OCI-LY1 (cell line): Measurements from ENCODE around the gene FAXC.
A peak's percentile ranks its signal among the peaks of the same experiment; 100 is the strongest.
"Not testable (repeated sequence)": the region's sequence is repeated elsewhere in the genome, so short reads cannot be mapped to it uniquely, and the experiment has no call there.

Experiments
- H2AFZ ChIP-seq: fragments of 200-600 bp; sonication (generic), shearing (Covaris generic); 2 replicates; pipeline ENCODE4 v1.6.0; 2014; ENCODE audit warnings: antibody characterized with exemption, mild to moderate bottlenecking, low read length
- H3F3A ChIP-seq: fragments of 200-600 bp; sonication (generic), shearing (Covaris generic); 2 replicates; pipeline ENCODE4 v1.6.0; 2014; ENCODE audit warnings: mild to moderate bottlenecking, antibody characterized with exemption, low read length, moderate library complexity; ENCODE audit not compliant: insufficient read depth
- H3K27ac ChIP-seq: fragments of 200-600 bp; sonication (generic); 2 replicates; pipeline ENCODE4 v1.5.1; 2014; ENCODE audit warnings: low read length, mixed run types, mild to moderate bottlenecking, low read depth; ENCODE audit not compliant: poor library complexity, severe bottlenecking
- H3K27me3 ChIP-seq: fragments of 200-600 bp; sonication (generic); 2 replicates; pipeline ENCODE4 v1.6.0; 2014; ENCODE audit warnings: antibody characterized with exemption, mild to moderate bottlenecking, low read length, moderate library complexity; ENCODE audit not compliant: insufficient read depth
- H3K36me3 ChIP-seq: fragments of 200-600 bp; sonication (generic); 2 replicates; pipeline ENCODE4 v1.6.1; 2014; ENCODE audit warnings: mild to moderate bottlenecking, antibody characterized with exemption, low read length, moderate library complexity, mixed read lengths; ENCODE audit not compliant: insufficient read depth
- H3K4me1 ChIP-seq: fragments of 200-600 bp; sonication (generic); 2 replicates; pipeline ENCODE4 v1.5.1; 2014; ENCODE audit warnings: mild to moderate bottlenecking, low read length, moderate library complexity; ENCODE audit not compliant: insufficient read depth, severe bottlenecking
- H3K4me2 ChIP-seq: fragments of 200-600 bp; sonication (generic), shearing (Covaris generic); 2 replicates; pipeline ENCODE4 v1.6.1; 2014; ENCODE audit warnings: low read length
- H3K4me3 ChIP-seq: fragments of 200-600 bp; sonication (generic); 2 replicates; pipeline ENCODE4 v1.5.1; 2014; ENCODE audit warnings: low read length, low read depth, mild to moderate bottlenecking, mixed read lengths; ENCODE audit not compliant: poor library complexity, severe bottlenecking
- H3K79me2 ChIP-seq: fragments of 200-600 bp; shearing (Covaris generic); 2 replicates; pipeline ENCODE4 v1.6.1; 2016; ENCODE audit warnings: mixed run types, low read length, mixed read lengths; ENCODE audit not compliant: insufficient read depth
- H3K9ac ChIP-seq: fragments of 200-600 bp; sonication (generic), shearing (Covaris generic); 2 replicates; pipeline ENCODE4 v1.6.1; 2014; ENCODE audit warnings: mild to moderate bottlenecking, low read length, mixed read lengths
- H3K9me2 ChIP-seq: fragments of 200-600 bp; sonication (generic), shearing (Covaris generic); 2 replicates; pipeline ENCODE4 v1.6.1; 2014; ENCODE audit warnings: low read depth, mild to moderate bottlenecking, low read length, mixed read lengths
- H3K9me3 ChIP-seq: fragments of 200-600 bp; shearing (Covaris generic); 2 replicates; pipeline ENCODE4 v1.6.1; 2014; ENCODE audit warnings: low read length, mixed read lengths
- H4K20me1 ChIP-seq: fragments of 200-600 bp; sonication (generic), shearing (Covaris generic); 2 replicates; pipeline ENCODE4 v1.6.0; 2016; ENCODE audit warnings: mild to moderate bottlenecking, low read length; ENCODE audit not compliant: insufficient read depth
- CTCF ChIP-seq: fragments of 200-600 bp; sonication (generic), shearing (Covaris generic); IDR thresholded peaks from 2 replicates; pipeline ENCODE4 v1.5.1; 2017; ENCODE audit warnings: mild to moderate bottlenecking, antibody characterized with exemption, low read length, moderate library complexity, mixed read lengths
- EZH2 ChIP-seq: fragments of 200-600 bp; sonication (generic), shearing (Covaris generic); IDR thresholded peaks from 2 replicates; pipeline ENCODE4 v1.8.0; 2017; ENCODE audit warnings: borderline replicate concordance, mixed run types, mild to moderate bottlenecking, antibody characterized with exemption, low read length, moderate library complexity, mixed read lengths

The FAXC gene

GRCh38 chr6:99341862-99342455 lies 7.5 kb downstream of the FAXC start:
- Histone ChIP-seq H4K20me1 (no peaks in the 10 kb centered on the region), H3K79me2 (no peaks in the 10 kb centered on the region), H3K36me3 (no peaks in the 10 kb centered on the region), H2AFZ (no peak overlapping the region), H3K27me3 (no peaks in the 10 kb centered on the region), H3K4me1 (no peaks in the 10 kb centered on the region), H3F3A (no peaks in the 10 kb centered on the region), H3K9ac (no peak overlapping the region), H3K4me2 (no peak overlapping the region), H3K27ac (no peak overlapping the region), H3K4me3 (no peak overlapping the region), H3K9me3 (no peaks in the 10 kb centered on the region), H3K9me2 (no peaks in the 10 kb centered on the region)
- TF ChIP-seq CTCF: no peak
- TF ChIP-seq EZH2: no peak

DNA sequence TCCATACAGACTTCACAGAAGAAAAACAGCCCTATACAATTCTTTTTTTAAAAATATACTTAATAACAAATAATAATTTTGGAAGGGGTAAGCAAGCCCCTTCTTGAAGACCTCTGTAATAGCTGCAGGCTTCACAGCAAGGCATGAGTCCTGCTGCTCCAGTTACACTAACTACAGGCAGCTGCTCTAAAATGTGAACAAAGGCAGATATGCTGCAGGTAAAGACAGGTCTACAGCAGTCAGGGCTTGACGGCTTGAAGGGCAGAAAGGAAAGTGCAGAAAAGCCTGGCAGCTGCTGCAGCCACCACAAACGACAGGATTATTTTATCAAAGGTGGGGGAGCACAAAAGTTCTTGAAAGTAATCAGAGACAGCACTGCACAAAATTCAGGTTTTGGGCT lies 11.3 kb downstream of the FAXC start:
- H3K27ac ChIP-seq: no peak overlapping the region
- TF ChIP-seq EZH2 (no peak), CTCF (no peak)
- H3K36me3 ChIP-seq: no peaks in the 10 kb centered on the region
- no peak overlapping the region for H3K4me3 ChIP-seq
- H3K79me2 ChIP-seq: no peaks in the 10 kb centered on the region
- H3F3A ChIP-seq: no peaks in the 10 kb centered on the region
- no peaks in the 10 kb centered on the region for H3K9me3 ChIP-seq
- H3K4me2 ChIP-seq: no peak overlapping the region
- no peak overlapping the region for H2AFZ ChIP-seq
- H3K9me2 ChIP-seq: no peaks in the 10 kb centered on the region
- H3K4me1 ChIP-seq: no peaks in the 10 kb centered on the region
- H3K27me3 ChIP-seq: no peaks in the 10 kb centered on the region
- H4K20me1 ChIP-seq: no peaks in the 10 kb centered on the region
- no peak overlapping the region for H3K9ac ChIP-seq

DNA sequence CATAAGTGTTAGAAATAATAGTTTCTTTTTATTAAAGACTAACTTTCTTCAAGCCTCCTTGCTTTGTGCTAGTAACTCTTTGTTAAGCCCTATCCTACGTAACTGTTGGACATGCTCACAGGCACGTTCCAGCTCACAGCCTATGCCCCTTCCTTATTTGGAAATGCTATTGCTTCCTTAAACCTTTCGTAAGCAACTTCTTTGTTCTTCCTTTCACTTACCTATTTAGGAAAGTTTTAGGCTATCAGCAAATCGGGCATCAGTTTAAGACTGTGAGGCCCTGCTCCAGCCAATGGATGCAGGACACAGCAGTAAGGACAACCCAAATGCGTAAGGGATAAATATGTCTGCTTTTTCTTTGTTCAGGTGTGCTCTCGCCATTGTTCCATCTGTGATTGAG lies 14.2 kb downstream of the FAXC start:
- not testable (repeated sequence) for H3K27ac ChIP-seq, H2AFZ ChIP-seq, H3K79me2 ChIP-seq, H3K36me3 ChIP-seq, H3K27me3 ChIP-seq, H3K4me1 ChIP-seq, H4K20me1 ChIP-seq, H3K4me2 ChIP-seq, H3K9ac ChIP-seq, H3K4me3 ChIP-seq, H3F3A ChIP-seq, H3K9me2 ChIP-seq, H3K9me3 ChIP-seq

- TF ChIP-seq CTCF (peak; percentile 69), EZH2 (no peak)
- Histone ChIP-seq H3K27ac (no peak overlapping the region), H3K9ac (no peak overlapping the region), H2AFZ (no peak overlapping the region), H3F3A (no peaks in the 10 kb centered on the region), H3K36me3 (no peaks in the 10 kb centered on the region), H3K4me3 (no peak overlapping the region), H3K4me2 (no peak overlapping the region), H3K79me2 (no peaks in the 10 kb centered on the region), H3K27me3 (no peaks in the 10 kb centered on the region), H3K4me1 (no peaks in the 10 kb centered on the region), H4K20me1 (no peaks in the 10 kb centered on the region), H3K9me2 (no peaks in the 10 kb centered on the region), H3K9me3 (no peaks in the 10 kb centered on the region)
Measured at GRCh38 chr6:99334526-99335127, 14.8 kb downstream of the FAXC start.
